ENCODE data around the gene EIF4ENIF1. TPM values are rescaled to one million over a fixed set of nuclear protein-coding genes. Genes with fewer than 3 reads are reported as not detected.
"Not testable (repeated sequence)": the region's sequence is repeated elsewhere in the genome, so short reads cannot be mapped to it uniquely, and the experiment has no call there.

Gene EIF4ENIF1
- total RNA-seq, 1 donor from 2014 or later: 46.4 TPM

DNA sequence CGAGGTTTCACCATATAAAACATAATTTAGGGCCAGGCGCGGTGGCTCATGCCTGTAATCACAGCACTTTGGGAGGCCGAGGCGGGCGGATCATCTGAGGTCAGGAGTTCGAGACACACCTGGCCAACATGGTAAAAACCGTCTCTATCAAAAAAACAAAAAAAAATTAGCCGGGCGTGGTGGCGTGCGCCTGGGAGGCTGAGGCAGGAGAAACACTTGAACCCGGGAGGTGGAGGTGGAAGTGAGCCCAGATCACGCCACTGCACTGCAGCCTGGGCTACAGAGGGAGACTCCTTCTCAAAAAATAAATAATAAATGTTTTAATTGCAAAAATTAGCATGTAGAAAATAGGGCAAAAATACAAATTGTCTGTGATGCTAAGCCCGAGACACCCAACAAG lies 5.7 kb upstream of the EIF4ENIF1 start:
- ATAC-seq (ENCODE audit: low read depth): no peak
- DNase-seq: no peak
- H3K4me3 Mint-ChIP-seq: peak overlapping the region; percentile 95
- TF ChIP-seq, protein P1, sequence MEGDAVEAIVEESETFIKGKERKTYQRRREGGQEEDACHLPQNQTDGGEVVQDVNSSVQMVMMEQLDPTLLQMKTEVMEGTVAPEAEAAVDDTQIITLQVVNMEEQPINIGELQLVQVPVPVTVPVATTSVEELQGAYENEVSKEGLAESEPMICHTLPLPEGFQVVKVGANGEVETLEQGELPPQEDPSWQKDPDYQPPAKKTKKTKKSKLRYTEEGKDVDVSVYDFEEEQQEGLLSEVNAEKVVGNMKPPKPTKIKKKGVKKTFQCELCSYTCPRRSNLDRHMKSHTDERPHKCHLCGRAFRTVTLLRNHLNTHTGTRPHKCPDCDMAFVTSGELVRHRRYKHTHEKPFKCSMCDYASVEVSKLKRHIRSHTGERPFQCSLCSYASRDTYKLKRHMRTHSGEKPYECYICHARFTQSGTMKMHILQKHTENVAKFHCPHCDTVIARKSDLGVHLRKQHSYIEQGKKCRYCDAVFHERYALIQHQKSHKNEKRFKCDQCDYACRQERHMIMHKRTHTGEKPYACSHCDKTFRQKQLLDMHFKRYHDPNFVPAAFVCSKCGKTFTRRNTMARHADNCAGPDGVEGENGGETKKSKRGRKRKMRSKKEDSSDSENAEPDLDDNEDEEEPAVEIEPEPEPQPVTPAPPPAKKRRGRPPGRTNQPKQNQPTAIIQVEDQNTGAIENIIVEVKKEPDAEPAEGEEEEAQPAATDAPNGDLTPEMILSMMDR (IDR thresholded peaks at IDR 0.05): no peak
- peak overlapping the region; percentile 97 for H3K27ac Mint-ChIP-seq
- peaks cover 15% of the 10 kb centered on the region for H3K36me3 Mint-ChIP-seq (ENCODE audit: low read depth)
- CTCF ChIA-PET: interaction anchor here (0.7 to 0.8 kb wide), 2 partner anchors 27 to 43 kb away, joined by 3 read pairs; no protein-coding TSS in a partner anchor
- POLR2A ChIA-PET: interaction anchor here (0.6 to 1.7 kb wide), 4 partner anchors 18 to 149 kb away, joined by 3 to 4 read pairs (median 4); no protein-coding TSS in a partner anchor
- H3K27me3 Mint-ChIP-seq: no peaks in the 10 kb centered on the region
- peaks cover 51% of the 10 kb centered on the region for H3K4me1 Mint-ChIP-seq
- intact Hi-C loops (cut with micrococcal nuclease): loop anchor here (5.0 to 10.0 kb wide), 3 partner anchors 411 to 982 kb away; partner anchors contain the start of genes SMTN and YWHAH
- no peaks in the 10 kb centered on the region for H3K9me3 Mint-ChIP-seq

DNA sequence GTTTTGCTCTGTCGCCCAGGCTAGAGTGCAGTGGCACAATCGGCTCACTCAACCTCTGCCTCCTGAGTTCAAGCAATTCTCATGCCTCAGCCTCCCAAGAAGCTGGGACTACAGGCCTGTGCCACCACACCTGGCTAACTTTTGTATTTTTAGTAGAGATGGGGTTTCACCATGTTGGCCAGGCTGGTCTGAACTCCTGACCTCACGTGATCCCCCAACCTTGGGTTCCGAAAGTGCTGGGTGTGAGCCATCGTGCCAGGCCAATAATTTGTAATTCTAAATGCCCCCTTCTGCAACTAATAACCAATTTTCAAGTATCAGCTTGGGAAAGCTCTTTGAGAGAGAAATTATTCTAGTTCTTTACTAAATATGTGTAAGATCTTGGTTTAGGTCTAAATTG lies 3.7 kb upstream of the EIF4ENIF1 start:
- H3K27me3 Mint-ChIP-seq; H3K9me3 Mint-ChIP-seq; CTCF ChIA-PET; DNase-seq; ATAC-seq (ENCODE audit: low read depth); H3K4me3 Mint-ChIP-seq: not testable (repeated sequence)
- Mint-ChIP-seq H3K27ac (peak overlapping the region; percentile 72), H3K36me3 (ENCODE audit: low read depth) (peaks cover 22% of the 10 kb centered on the region), H3K4me1 (peaks cover 56% of the 10 kb centered on the region)
- POLR2A ChIA-PET: interaction anchor here (0.7 kb wide), 1 partner anchor 147 kb away, joined by 3 read pairs; the partner anchor contains the start of gene PATZ1
- intact Hi-C loops (cut with micrococcal nuclease): loop anchor here (5.0 to 10.0 kb wide), 3 partner anchors 409 to 1136 kb away; partner anchors contain the start of genes CCDC157, SF3A1, SMTN and YWHAH

DNA sequence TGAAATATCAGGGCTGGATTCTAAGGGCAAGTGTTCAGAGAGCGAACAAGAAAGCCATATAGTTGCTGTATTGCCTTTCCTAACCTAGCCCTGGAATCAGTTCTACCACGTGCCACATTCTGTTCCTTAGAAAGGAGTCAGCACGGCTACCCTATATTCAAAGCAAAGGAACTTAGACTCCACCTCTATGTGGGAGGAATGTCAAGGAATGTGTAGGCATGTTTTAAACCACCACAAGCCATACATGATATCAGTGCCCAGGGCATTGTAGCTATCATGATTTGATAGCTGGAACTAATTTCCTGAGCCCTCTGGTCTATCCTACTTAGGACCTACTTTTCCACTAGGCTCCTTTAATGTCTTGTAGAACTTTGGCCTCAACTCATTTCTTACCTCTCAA lies 2.5 kb upstream of the EIF4ENIF1 start:
- no peak for ATAC-seq (ENCODE audit: low read depth)
- Mint-ChIP-seq H3K9me3 (no peaks in the 10 kb centered on the region), H3K4me1 (peaks cover 57% of the 10 kb centered on the region), H3K4me3 (no peak overlapping the region), H3K27ac (peak overlapping the region; percentile 100), H3K36me3 (ENCODE audit: low read depth) (peaks cover 22% of the 10 kb centered on the region), H3K27me3 (no peaks in the 10 kb centered on the region)
- no peak for DNase-seq
- ChIA-PET CTCF (no interaction called here), POLR2A (no interaction called here)
- intact Hi-C loops (cut with micrococcal nuclease): loop anchor here (5.0 to 10.0 kb wide), 3 partner anchors 407 to 1135 kb away; partner anchors contain the start of genes CCDC157, SF3A1, SMTN and YWHAH
- TF ChIP-seq, protein P1 (IDR thresholded peaks at IDR 0.05): no peak

DNA sequence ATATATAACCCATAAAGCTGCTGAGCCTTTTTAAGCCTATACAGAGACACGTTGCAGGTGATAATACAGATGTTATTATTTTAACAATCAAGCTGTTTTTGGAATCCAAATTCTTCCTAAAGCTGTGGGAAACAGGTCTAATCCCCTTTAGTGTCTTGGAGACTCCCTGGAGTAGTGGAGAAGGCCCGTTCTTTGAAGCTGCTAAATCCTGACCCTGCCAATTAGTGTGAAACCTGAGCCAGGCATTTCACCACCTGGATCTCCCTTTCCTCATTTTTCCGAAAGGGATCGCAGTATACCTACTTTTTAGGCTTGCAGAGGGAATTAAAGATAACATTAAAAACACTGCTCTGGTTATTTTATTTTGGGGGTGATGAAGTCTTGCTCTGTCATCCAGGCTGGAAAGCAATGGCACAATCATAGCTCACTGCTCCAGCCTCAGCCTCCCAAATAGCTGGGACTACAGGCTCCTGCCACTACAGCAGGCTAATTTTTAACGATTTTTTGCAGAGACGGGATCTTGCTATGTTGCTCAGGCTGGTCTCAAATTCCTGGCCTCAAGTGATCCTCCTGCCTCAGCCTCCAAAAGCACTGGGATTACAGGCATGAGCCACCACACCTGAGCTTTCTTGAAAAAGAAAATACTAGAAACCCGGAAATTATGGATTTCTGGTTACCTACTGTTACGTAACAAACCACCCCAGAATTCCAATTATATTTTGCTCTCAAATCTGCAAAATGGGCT lies 1.7 kb upstream of the EIF4ENIF1 start:
- no peaks in the 10 kb centered on the region for H3K9me3 Mint-ChIP-seq
- peaks cover 55% of the 10 kb centered on the region for H3K4me1 Mint-ChIP-seq
- no peak for ATAC-seq (ENCODE audit: low read depth)
- ChIA-PET CTCF (no interaction called here), POLR2A (interaction anchor here (0.5 to 3.9 kb wide), 9 partner anchors 14 to 201 kb away, joined by 3 to 16 read pairs (median 4); partner anchors contain the start of gene PATZ1)
- peak overlapping the region; percentile 93 for H3K4me3 Mint-ChIP-seq
- H3K27me3 Mint-ChIP-seq: no peaks in the 10 kb centered on the region
- TF ChIP-seq, protein P1 (IDR thresholded peaks at IDR 0.05): no peak
- peak overlapping the region; percentile 100 for H3K27ac Mint-ChIP-seq
- no peak for DNase-seq
- peaks cover 27% of the 10 kb centered on the region for H3K36me3 Mint-ChIP-seq (ENCODE audit: low read depth)
- intact Hi-C loops (cut with micrococcal nuclease): loop anchor here (5.0 to 10.0 kb wide), 3 partner anchors 407 to 1134 kb away; partner anchors contain the start of genes CCDC157, SF3A1, SMTN and YWHAH

DNA sequence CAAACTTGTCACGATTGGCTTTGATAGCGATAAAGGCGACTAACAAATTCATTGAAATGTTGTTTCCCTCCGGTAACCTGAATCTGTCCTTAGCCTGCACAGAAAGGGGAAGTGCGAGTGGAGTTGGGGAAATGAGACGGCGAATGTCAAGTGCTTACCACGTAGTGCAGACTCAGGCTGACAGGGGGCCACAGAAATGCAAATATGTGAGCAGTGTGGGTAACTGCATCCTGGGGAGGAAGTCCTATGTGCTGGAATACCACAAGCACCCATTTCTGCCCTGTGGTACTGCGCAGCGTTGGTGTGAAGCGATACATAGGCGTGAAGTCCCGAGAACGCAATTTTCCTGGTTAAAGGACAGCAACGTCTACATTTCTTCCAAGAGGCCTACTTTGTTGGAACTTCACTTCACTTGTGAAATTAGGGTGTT lies 869 bp upstream of the EIF4ENIF1 start:
- Mint-ChIP-seq H3K27me3 (no peaks in the 10 kb centered on the region), H3K27ac (peak overlapping the region; percentile 100), H3K4me3 (peak overlapping the region; percentile 93), H3K36me3 (ENCODE audit: low read depth) (peaks cover 28% of the 10 kb centered on the region), H3K9me3 (no peaks in the 10 kb centered on the region), H3K4me1 (peaks cover 48% of the 10 kb centered on the region)
- ATAC-seq (ENCODE audit: low read depth) (peak; percentile 76), DNase-seq (peak; percentile 59)
- ChIA-PET CTCF (no interaction called here), POLR2A (interaction anchor here (0.7 to 3.9 kb wide), 10 partner anchors 13 to 200 kb away, joined by 3 to 16 read pairs (median 4); partner anchors contain the start of gene PATZ1)
- intact Hi-C loops (cut with micrococcal nuclease): loop anchor here (1.0 to 10.0 kb wide), 5 partner anchors 140 to 1133 kb away; partner anchors contain the start of genes CCDC157, PRR14L, SF3A1 and SMTN
- TF ChIP-seq, protein P1 (IDR thresholded peaks at IDR 0.05): no peak

Measured in activated B cell treated with CpG ODN at 0.5 μM for 24 hours (primary cell).